Tongue (tissue), 2 donors: ENCODE measurements around the gene LRRC37A3. TPM values are rescaled to one million over a fixed set of nuclear protein-coding genes. Genes with fewer than 3 reads are reported as not detected.
A peak's percentile ranks its signal among the peaks of the same experiment; 100 is the strongest.
"Not testable (repeated sequence)": the region's sequence is repeated elsewhere in the genome, so short reads cannot be mapped to it uniquely, and the experiment has no call there.

Source experiments
- DNase-seq: peaks from one replicate; pipeline ENCODE4 v3.0.0-alpha.2; 2015
- total RNA-seq: library from RNA; depleted of rRNA; stranded (reverse); fragments of >200 nt; gene quantifications from one replicate; pipeline ENCODE4 v1.2.3, GENCODE V29; 2014

The LRRC37A3 gene
- total RNA-seq, 1 donor from 2014 or later = 7.9 TPM

DNA sequence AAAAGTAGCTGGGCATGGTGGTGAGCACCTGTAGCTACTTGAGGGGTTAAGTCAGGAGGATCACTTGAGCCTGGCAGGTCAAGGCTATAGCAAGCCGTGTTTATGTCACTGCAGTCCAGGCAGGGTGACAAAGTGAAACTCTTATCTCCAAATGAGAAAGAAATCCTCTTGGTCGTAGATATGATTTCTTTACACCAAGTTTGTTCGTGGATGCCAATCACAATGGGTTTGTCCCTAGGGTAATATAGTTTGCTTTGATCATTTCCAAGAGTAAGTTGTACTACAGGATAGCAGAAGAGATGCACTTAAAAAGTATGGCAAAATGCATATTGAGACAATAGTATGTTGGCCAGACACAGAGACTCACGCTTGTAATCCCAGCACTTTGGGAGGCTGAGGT lies 6.0 kb upstream of the LRRC37A3 start:
- not testable (repeated sequence) for DNase-seq

DNA sequence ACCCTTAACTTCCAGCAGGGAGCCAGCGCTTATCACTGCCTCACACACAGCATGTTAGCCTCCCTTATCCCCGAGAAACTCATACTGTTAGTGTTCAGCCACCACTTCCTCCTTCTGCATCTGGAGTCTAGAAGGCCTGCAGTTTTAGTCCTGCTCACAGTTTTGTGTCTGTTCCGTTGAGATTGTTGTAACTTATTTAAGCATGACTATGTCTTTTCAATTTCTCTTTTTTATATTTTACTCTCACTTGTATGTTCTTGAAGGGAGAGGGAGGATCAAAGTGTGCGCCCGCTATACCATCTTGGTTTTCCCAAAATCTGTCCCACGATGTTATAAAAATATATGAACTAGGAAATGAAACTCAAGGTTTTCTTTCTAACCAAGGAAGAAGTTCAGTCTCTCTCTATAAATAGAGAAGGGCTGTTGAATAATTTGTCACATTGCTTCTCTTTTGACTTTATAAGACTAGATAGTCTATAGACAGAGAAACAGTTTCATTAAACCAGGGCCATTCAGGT lies 3.8 kb upstream of the LRRC37A3 start:
- not testable (repeated sequence) for DNase-seq

DNA sequence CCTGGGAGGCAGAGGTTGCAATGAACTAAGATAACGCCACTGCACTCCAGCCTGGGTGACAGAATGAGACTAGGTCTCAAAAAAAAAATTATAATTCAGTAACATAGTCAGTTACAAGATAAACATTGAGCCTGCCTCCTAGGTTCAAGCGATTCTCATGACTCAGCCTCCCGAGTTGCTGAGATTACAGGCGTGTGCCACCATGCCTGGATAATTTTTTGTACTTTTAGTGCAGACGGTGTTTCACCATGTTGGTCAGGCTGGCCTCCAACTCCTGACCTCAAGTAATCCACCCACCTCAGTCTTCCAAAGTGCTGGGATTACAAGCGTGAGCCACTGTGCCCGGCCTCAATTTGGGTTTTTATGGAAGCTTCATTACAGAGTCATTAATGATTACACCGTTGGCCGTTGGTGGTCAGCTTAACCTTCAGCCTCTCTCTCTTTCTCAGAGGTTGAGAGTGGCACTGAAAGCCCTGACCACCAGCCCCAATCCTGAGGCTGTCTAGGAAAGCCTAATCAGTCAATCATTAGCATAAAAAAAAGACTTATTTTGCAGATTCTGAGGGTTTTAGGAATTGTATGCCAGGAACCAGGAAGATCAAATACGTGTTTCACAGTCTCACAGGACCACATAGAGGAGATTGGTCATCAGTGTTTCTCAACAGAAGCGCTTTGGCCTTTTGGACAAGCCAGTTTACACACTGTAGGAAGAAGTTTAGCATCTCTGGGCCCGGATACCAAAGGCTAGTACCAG lies 1.3 kb upstream of the LRRC37A3 start:
- DNase-seq = no peak

DNA sequence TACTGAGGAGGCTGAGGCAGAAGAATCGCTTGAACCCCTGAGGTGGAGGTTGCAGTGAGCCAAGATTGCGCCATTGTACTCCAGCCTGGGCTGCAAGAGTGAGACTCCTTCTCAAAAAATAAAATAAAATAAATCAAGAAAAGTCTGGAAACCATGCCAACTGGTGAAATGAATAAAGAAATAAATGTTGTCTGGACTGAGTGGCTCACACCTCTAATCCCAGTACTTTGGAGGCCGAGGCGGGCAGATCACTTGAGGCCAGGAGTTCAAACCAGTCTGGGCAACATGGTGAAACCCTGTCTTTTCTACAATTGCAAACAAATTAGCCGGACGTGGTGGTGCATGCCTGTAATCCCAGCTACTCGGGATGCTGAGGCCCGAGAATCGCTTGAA lies 744 bp upstream of the LRRC37A3 start:
- DNase-seq = peak; percentile 35

DNA sequence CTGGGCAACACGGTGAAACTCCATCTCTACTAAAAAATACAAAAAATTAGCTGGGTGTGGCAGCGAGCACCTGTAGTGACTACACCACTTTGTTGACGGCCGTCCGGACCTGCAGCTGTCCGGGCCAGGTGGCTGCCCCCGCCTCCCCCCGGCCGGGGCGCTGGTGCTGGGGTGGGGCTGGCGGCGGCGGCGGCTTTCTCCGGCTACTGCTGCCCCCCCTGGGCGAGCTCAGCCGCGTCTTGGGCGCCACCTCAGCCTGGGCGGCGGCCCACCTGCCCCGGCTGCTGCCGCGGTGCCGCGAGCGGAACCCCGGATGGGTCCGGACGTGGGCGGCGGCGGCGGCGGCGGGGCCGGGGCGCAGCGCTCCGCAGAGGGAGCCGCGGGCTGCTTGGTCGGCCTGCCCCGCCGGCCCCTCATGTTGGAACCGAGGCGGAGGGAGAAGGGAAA lies 413 bp downstream of the LRRC37A3 start:
- peak; percentile 61 for DNase-seq

DNA sequence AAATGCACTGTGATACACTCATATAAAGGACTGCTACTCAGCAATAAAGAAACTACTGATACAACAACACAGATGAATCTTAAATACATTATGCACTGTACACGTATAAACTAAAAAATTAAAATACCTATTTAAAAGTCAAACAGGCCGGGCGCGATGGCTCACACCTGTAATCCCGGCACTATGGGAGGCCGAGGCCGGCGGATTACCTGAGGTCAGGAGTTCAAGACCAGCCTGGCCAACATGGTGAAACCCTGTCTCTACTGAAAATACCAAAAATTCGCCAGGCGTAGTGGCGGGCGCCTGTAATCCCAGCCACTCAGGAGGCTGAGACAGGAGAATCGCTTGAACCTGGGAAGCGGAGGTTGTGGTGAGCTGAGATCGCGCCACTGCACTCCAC lies 1.7 kb downstream of the LRRC37A3 start:
- not testable (repeated sequence) for DNase-seq

DNA sequence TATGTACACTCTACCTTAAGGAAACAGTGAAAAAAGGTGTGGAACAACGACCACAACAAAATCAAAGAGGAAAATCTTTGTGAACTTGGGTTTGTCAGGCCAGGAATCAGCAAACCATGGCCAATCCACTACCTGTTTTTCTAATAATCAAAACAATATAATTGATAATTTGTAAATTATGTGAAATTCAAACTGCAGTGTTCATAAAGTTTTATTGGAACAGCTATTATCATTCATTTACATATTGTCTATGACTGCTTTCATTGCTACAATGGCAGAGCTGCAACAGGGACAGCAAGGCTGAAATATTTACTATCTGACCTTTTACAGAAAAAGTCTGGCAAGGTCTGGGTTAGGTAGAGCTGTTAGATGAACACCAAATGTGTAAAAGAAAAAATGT lies 4.0 kb downstream of the LRRC37A3 start:
- not testable (repeated sequence) for DNase-seq

DNA sequence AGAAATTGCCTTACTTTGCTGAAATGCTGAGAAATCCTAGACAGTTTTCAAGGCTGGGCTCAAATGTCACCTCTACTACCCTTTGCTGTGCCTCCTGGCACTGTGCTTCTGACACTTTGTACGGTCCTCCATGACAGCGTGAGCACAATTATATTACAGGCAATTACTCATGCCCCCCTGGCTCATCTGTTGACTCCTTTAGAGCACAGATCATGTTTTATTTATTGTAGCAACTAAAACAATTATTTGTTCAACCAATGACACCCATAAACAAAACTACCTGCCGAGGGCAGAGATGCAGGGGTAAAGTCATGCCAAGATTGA lies 9.1 kb downstream of the LRRC37A3 start:
- not testable (repeated sequence) for DNase-seq

DNA sequence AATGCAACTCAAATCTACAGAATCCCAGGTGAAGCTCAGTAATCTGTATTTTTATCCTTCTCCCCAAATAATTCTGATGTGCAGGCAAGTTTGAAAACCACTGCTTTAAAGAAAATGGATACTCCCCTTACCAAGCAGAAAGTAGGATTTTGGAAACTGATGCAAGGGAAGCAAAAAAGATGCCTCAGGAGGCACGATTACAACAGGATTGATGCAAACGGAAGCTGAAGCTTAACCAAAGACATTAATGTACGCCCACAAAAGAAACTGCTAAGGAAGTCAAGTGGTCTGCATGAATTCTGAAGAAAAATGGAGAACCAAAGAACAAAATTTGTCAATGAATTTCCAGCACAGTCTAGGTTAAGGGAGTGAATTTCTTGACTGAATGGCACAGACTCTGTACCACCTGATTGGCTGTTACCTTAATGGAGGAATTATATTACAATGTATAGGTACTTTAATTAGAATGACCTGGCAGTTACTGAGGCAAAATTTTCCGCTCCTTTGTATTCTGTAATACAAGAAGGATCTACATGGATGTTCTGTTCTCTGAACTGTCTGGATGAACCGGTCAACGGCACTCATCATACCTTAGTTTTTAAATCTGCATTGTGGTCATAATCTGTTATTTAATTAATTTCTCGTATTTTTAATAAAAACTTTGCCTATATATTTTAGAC lies 9.6 kb downstream of the LRRC37A3 start:
- not testable (repeated sequence) for DNase-seq

DNA sequence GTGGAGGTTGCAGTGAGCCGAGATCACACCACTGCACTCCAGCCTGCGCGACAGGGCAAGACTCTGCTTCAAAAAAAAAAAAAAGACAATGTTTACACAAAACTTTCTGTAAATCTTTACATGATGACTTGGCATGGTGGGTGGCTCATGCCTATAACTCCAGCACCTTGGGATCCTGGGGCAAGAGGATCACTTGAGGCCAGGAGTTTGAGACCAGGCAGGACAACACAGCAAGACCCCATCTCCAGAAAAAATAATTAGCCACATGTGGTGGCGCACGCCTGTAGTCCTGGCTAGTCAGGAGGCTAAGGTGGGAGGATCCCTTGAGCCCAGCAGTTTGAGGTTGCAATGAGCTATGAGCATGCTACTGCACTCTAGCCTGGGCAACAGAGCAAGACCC lies 15.2 kb downstream of the LRRC37A3 start:
- not testable (repeated sequence) for DNase-seq

DNA sequence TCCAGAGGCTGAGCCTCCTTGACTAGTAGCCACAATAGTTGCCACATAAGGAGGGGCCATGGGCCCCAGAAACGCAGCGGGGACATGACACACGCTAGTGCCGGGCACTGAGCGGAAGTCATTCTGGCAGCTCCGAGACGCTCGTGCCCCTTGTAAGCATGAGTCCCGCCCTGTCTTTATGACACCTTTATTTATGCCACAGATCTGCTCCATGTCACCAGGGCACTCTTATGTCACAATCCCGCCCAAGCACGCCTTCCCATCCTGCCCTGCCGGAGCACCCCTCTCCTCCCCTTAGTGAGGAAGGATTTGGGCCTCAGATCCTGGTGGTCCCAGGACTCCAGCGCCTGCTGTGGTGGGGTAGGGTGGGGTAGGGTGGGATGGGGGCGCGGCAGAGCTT lies 22.1 kb downstream of the LRRC37A3 start:
- DNase-seq = not testable (repeated sequence)

DNA sequence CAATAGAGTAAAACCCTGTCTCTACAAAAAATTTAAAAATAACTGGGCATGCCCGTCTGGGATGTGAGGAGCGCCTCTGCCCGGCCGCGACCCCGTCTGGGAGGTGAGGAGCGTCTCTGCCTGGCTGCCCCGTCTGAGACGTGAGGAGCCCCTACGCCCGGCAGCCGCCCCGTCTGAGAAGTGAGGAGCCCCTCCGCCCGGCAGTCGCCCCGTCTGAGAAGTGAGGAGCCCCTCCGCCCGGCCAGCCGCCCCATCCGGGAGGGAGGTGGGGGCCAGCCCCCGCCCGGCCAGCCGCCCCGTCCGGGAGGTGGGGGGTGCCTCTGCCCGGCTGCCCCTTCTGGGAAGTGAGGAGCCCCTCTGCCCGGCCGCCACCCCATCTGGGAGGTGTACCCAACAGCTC lies 45.1 kb downstream of the LRRC37A3 start:
- DNase-seq = not testable (repeated sequence)

DNA sequence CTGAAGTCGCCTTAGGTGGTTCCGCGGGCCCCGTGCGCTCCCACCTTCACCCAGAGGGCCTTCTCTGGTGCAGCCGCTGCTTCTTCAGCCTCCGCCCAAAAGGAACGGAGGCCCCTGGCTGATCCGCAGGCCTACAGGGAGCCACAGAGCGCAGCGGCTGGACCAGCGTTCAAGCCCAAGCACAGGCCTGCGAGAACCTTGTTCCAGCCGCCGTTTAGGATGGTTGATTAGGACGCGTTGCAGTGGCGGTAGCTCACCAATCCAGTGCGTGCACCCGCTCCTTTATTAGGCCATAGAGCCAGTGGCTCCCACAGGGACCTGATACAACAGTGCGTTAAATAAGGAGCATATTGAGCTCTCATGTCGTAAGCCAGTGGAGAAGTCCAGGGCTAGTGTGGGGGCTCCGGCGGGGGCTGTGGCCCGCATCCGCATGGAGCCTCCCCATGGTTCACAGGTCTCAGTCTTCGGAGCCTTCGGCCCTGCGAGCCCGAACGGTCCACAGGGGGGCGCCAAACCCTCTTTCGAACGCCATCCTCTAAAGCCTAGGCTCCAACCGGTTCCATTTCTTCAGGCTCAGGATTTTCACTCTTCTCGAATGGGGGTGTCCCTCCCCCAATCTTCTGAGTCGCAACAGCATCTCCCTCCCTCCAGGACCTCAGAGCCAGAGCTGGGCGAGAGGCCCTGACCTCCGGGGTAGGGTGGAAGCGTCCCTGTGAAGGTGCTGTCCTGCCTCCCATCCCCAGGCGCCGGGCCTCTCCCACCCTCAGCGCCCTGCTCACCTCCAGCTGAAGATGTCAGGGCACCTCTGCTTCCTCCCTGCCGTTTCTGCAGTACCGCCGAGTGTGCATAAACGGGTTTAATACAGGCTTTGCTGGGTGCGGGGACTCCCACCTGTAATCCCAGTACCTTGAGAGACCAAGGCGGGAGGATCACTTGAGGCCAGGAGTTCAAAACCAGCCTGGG lies 71.5 kb downstream of the LRRC37A3 start:
- peak; percentile 66 for DNase-seq

DNA sequence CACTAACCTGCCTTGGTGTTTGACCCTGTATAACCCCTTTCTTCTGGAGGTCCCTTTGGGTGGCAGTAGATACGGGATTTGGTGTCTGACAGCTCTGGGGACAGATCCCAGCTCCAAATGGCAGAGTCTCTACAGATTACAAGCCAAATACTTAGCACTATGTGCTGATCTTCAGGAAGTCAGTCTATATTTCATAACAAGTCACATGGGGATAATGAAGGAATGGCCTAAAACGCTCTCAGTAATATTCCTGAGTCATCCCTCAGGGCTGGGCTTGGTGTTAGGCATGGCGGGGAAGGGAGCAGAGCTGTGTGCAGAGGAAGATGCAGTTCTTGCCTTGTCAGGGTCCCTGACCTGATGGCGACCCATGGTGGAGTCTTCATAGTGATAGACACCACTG lies 72.4 kb downstream of the LRRC37A3 start:
- not testable (repeated sequence) for DNase-seq

DNA sequence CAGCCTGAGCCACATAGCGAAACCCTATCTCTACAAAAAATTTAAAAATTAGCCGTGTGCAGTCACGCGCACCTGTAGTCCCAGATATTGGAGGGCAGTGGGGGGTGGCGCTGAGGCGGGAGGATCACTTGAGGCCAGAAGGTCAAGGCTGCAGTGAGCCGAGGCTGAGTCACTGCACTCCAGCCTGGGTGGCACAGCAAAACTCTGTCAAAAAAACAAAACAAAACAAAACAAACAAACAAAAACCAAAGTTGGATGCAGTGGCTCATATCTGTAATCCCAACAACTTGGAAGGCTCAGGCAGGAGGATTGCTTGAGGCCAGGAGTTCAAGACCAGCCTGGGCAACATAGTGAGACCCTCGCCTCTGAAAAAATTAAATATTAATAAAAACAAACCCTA lies 75.4 kb downstream of the LRRC37A3 start:
- not testable (repeated sequence) for DNase-seq

DNA sequence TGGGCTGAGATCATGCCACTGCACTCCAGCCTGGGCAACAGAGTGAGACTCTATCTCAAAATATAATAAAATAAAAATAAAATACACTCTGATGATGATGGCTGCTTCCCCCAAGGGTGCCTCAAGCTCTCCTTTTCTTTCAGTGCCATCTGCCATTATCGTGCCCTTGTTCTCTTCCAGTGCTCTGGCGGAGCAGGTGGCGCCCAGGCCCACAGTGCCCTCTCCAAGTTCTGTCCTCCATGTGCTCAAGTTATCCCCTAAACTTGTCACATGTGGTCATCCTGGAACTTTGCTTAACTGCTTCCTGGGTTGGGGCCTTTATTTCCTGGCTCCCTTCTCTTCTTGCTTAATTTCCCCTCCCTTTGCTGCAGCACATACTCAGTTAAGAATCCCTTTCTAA lies 76.4 kb downstream of the LRRC37A3 start:
- not testable (repeated sequence) for DNase-seq

DNA sequence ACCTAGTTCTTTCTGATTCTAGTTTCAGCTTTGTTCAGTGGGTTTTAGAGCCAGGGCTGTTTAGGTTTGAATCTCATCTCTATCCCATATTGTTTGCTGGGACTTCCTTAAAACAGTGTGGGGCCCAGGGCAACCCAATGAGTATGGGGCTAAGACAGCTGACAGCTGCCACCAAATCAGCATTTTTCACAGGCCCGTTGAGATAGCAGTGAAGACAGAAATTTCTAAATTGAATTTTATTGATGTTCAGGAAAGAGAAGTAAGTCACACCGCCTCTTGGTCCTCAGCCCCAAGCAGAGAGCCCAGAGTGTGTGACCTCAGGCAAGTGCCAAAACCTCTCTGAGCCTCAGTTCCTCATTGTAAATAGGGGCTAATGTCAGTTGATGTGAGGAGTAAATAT lies 78.3 kb downstream of the LRRC37A3 start:
- DNase-seq = not testable (repeated sequence)

DNA sequence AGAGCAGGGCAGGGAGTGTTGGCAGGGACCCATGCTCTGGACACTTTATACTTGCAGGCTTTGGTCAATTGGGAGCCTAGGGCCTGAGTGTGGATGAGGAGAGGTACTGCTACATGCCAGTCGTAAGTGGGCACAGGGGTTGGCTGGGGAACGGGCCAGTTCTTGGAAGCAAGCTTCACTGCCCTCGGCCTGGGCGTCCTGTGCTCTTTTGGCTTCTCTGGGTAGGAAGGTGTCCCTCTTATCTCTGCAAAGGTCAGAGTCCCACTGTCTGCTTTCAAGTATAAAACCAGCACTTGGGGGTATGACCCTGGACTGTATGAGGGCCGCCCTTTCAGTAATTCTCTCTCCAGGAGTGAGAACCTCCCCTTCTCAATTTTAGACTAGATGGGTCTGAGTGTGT lies 80.8 kb downstream of the LRRC37A3 start:
- not testable (repeated sequence) for DNase-seq

DNA sequence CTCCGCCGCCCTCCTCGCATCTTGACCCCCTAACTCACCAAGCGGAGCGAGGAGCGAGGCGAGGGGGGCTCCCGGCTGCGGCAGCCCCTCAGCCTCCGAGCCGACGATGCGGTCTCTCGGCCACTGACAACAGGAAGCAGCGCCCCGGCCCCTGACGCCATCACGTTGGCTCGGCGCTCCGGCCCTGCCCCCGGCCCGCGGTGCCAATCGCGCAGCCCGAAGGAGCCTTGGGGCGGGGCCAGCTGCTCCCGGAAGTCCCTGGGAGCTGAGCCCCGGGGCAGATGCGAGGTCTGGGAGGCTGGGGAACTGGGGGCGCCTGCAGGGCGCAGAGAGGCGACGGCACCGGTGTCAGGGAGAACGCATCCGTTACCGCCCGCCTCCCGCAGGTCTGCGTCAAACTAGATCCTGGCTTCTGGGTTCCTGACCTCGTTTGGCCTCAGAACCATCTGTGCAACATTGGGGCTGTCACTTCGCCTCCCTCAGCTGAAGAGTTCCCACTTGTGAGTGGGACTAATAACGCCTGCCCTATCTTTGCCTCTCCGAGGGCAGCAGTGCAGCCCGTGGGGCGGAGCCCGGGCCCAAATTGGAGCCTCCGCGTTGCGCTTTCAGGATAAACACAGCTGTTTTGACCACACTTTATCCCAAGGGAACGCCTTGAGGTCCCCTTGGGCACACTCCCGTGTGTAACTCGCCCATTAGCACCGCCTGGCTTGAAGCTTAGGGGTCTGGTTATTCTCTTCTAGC lies 82.1 kb downstream of the LRRC37A3 start:
- DNase-seq = peak; percentile 87

DNA sequence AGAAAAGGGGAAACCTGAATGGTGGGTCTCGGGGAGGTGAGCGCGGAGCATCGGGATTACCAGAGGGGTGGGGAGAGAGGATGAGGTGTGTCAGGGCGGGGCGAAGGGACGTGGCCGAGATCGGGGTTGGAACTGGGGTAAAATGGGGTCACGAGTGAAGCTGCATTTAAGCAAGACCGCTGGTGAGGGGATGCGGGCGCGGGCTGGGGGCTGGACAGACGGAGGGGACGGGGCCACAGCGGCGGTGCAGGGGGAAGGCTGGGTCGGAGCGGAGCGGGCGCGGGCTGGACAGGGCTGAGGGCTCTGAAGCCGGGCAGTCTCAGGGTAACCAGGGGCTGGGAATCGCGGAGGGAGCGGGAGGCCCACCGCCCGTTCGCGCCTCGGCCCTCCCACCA lies 82.7 kb downstream of the LRRC37A3 start:
- peak; percentile 12 for DNase-seq

DNA sequence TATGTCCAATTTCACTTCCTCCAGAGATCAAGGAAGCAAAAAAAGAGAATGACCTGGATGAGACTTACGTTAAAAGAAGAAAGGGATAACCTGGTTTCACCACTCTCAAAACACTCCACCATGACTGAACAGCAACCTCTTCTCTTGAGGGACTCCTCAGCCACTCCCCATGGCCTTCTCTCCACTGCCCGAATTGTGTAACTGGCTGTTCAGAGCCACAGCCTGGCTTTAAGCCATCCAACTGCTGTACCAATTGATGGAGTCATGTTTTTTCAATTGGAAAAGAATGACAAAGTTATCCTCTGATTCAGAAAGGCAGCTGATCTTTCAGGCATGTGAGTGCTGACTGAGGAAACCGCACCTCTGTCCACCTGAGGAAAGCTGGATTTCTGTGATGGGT lies 85.2 kb downstream of the LRRC37A3 start:
- DNase-seq = not testable (repeated sequence)

DNA sequence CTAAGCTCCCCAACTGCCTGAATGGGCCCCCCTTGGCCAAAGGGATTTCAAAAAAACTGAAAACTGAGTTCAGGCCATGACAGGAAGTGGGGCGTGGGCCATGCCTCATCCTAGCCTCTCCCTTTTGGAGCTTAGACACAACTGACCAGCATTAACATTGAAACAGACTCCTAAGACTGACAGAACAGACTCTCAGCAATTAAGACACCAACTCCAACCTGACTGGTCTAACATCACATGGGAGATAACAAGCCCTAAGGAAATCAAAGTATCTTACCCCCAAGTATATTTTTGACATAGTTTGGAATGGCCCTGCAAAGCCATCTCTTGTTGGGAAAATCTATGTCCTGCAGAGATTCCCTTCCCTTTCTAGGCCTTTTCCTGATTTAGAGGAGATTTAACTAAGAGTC lies 88.6 kb downstream of the LRRC37A3 start:
- not testable (repeated sequence) for DNase-seq
